Duodenal mucosa (tissue), 2 donors: ENCODE data around the gene VIL1.

Experiments used
- H3K27ac ChIP-seq: one replicate; pipeline ENCODE4 v1.7.0; 2013; ENCODE audit warnings: low read depth, low read length
- H3K27me3 ChIP-seq, 2 donors: one replicate each; pipeline ENCODE4 v1.7.0; 2013; ENCODE audit warnings: low read length in 2 of 2, control low read depth in 1 of 2; ENCODE audit not compliant: insufficient read depth in 2 of 2, control insufficient read depth in 1 of 2
- H3K36me3 ChIP-seq, 2 donors: one replicate each; pipeline ENCODE4 v1.7.0; 2013; ENCODE audit warnings: low read length in 2 of 2, control low read depth in 1 of 2; ENCODE audit not compliant: insufficient read depth in 2 of 2, control insufficient read depth in 1 of 2
- H3K4me1 ChIP-seq, 2 donors: one replicate each; pipeline ENCODE4 v1.7.0; 2013; ENCODE audit warnings: low read length in 2 of 2, control low read depth in 1 of 2; ENCODE audit not compliant: insufficient read depth in 2 of 2, control insufficient read depth in 1 of 2
- H3K4me3 ChIP-seq, 2 donors: one replicate each; pipeline ENCODE4 v1.7.0; 2013; ENCODE audit warnings: low read length in 2 of 2, low read depth in 1 of 2
- H3K9ac ChIP-seq, 2 donors: one replicate each; pipeline ENCODE4 v1.7.0; 2013; ENCODE audit warnings: low read length in 2 of 2, low read depth in 1 of 2
- H3K9me3 ChIP-seq, 2 donors: one replicate each; pipeline ENCODE4 v1.7.0; 2013; ENCODE audit warnings: low read length in 2 of 2, control low read depth in 1 of 2; ENCODE audit not compliant: control insufficient read depth in 1 of 2

The VIL1 gene

GRCh38 chr2:218418717-218419458, at the start of gene VIL1:
TSS of gene VIL1 (plus strand) at chr2:218419123. CDS start at chr2:218423779, 4,656 bp downstream.
- Histone ChIP-seq H3K9ac (peak within 1 kb of the TSS; percentile 82 to 98), H3K4me1 (peaks cover 16 to 25% of the 10 kb centered on the region in 2 donors), H3K27ac (peak within 1 kb of the TSS; percentile 36), H3K27me3 (no peaks in the 10 kb centered on the region), H3K36me3 (peaks cover 0 to 6% of the 10 kb centered on the region in 2 donors), H3K9me3 (no peaks in the 10 kb centered on the region), H3K4me3 (peak within 1 kb of the TSS; percentile 80 to 86)

- Histone ChIP-seq H3K27ac (no peak overlapping the region), H3K27me3 (no peaks in the 10 kb centered on the region), H3K9me3 (peaks cover 0 to 2% of the 10 kb centered on the region in 2 donors), H3K4me1 (peaks cover 0 to 5% of the 10 kb centered on the region in 2 donors), H3K36me3 (no peaks in the 10 kb centered on the region), H3K4me3 (no peak overlapping the region), H3K9ac (no peak overlapping the region)
Observed at GRCh38 chr2:218369330-218369729, 49.6 kb upstream of the VIL1 start.

- Histone ChIP-seq H3K27me3 (no peaks in the 10 kb centered on the region), H3K9ac (no peak overlapping the region), H3K4me3 (no peak overlapping the region), H3K4me1 (peaks cover 0 to 5% of the 10 kb centered on the region in 2 donors), H3K27ac (peak overlapping the region; percentile 48), H3K9me3 (peaks cover 0 to 2% of the 10 kb centered on the region in 2 donors), H3K36me3 (no peaks in the 10 kb centered on the region)
Observed at GRCh38 chr2:218370410-218371063, 48.4 kb upstream of the VIL1 start.

GRCh38 chr2:218371983-218372350, 47.0 kb upstream of the VIL1 start:
- Histone ChIP-seq H3K27ac (no peak overlapping the region), H3K27me3 (no peaks in the 10 kb centered on the region), H3K9ac (no peak overlapping the region), H3K9me3 (no peaks in the 10 kb centered on the region), H3K36me3 (no peaks in the 10 kb centered on the region), H3K4me3 (no peak overlapping the region), H3K4me1 (peaks cover 0 to 5% of the 10 kb centered on the region in 2 donors)

- Histone ChIP-seq H3K9me3 (no peaks in the 10 kb centered on the region), H3K4me1 (no peaks in the 10 kb centered on the region), H3K4me3 (no peak overlapping the region), H3K27me3 (no peaks in the 10 kb centered on the region), H3K36me3 (no peaks in the 10 kb centered on the region), H3K9ac (no peak overlapping the region), H3K27ac (no peak overlapping the region)
Observed at GRCh38 chr2:218374795-218375194, 44.1 kb upstream of the VIL1 start.

- H3K9ac ChIP-seq: no peak overlapping the region
- H3K27ac ChIP-seq: no peak overlapping the region
- H3K27me3 ChIP-seq: no peaks in the 10 kb centered on the region
- no peaks in the 10 kb centered on the region for H3K36me3 ChIP-seq
- no peak overlapping the region for H3K4me3 ChIP-seq
- H3K9me3 ChIP-seq: no peaks in the 10 kb centered on the region
- H3K4me1 ChIP-seq: no peaks in the 10 kb centered on the region
Observed at GRCh38 chr2:218375212-218375611, 43.7 kb upstream of the VIL1 start.

- Histone ChIP-seq H3K36me3 (no peaks in the 10 kb centered on the region), H3K27me3 (no peaks in the 10 kb centered on the region), H3K4me1 (no peaks in the 10 kb centered on the region), H3K9me3 (no peaks in the 10 kb centered on the region), H3K9ac (no peak overlapping the region), H3K27ac (no peak overlapping the region), H3K4me3 (no peak overlapping the region)
Observed at GRCh38 chr2:218378053-218378452, 40.9 kb upstream of the VIL1 start.

GRCh38 chr2:218381916-218382366, 37.0 kb upstream of the VIL1 start, which contains the start of gene SLC11A1:
TSS of gene SLC11A1 (plus strand) at chr2:218382273. CDS start at chr2:218382369, 96 bp downstream.
- H3K27ac ChIP-seq: no peak within 1 kb of the TSS
- H3K4me1 ChIP-seq: no peaks in the 10 kb centered on the region
- H3K4me3 ChIP-seq: no peak within 1 kb of the TSS
- H3K9ac ChIP-seq: no peak within 1 kb of the TSS
- no peaks in the 10 kb centered on the region for H3K9me3 ChIP-seq
- no peaks in the 10 kb centered on the region for H3K27me3 ChIP-seq
- H3K36me3 ChIP-seq: no peaks in the 10 kb centered on the region

GRCh38 chr2:218382785-218383184, 36.1 kb upstream of the VIL1 start:
- no peak overlapping the region for H3K27ac ChIP-seq
- no peak overlapping the region for H3K4me3 ChIP-seq
- no peaks in the 10 kb centered on the region for H3K4me1 ChIP-seq
- no peaks in the 10 kb centered on the region for H3K9me3 ChIP-seq
- H3K9ac ChIP-seq: no peak overlapping the region
- no peaks in the 10 kb centered on the region for H3K27me3 ChIP-seq
- H3K36me3 ChIP-seq: no peaks in the 10 kb centered on the region

GRCh38 chr2:218383892-218384519, 34.9 kb upstream of the VIL1 start:
- no peaks in the 10 kb centered on the region for H3K9me3 ChIP-seq
- no peak overlapping the region for H3K27ac ChIP-seq
- no peaks in the 10 kb centered on the region for H3K27me3 ChIP-seq
- no peaks in the 10 kb centered on the region for H3K36me3 ChIP-seq
- no peak overlapping the region for H3K9ac ChIP-seq
- H3K4me1 ChIP-seq: no peaks in the 10 kb centered on the region
- no peak overlapping the region for H3K4me3 ChIP-seq
